ENCODE data around the gene NRCAM.
"Not testable (repeated sequence)": the region's sequence is repeated elsewhere in the genome, so short reads cannot be mapped to it uniquely, and the experiment has no call there.

NRCAM gene

GRCh38 chr7:108284349-108285002 is 171.8 kb downstream of the NRCAM start:
- H3K4me3 ChIP-seq (ENCODE audit: low read length): no peak overlapping the region
- no peak overlapping the region for H3K27ac ChIP-seq (ENCODE audit: low read depth, low read length)
- no peaks in the 10 kb centered on the region for H3K4me1 ChIP-seq (ENCODE audit: control insufficient read depth, insufficient read depth, low read length)
- no peaks in the 10 kb centered on the region for H3K27me3 ChIP-seq (ENCODE audit: control insufficient read depth, insufficient read depth, low read length)
- no peaks in the 10 kb centered on the region for H3K36me3 ChIP-seq (ENCODE audit: control insufficient read depth, insufficient read depth, low read length)
- H3K9ac ChIP-seq (ENCODE audit: low read length): no peak overlapping the region

- H3K27ac ChIP-seq (ENCODE audit: low read depth, low read length): no peak overlapping the region
- H3K4me1 ChIP-seq (ENCODE audit: control insufficient read depth, insufficient read depth, low read length): no peaks in the 10 kb centered on the region
- H3K4me3 ChIP-seq (ENCODE audit: low read length): no peak overlapping the region
- H3K9ac ChIP-seq (ENCODE audit: low read length): no peak overlapping the region
- no peaks in the 10 kb centered on the region for H3K27me3 ChIP-seq (ENCODE audit: control insufficient read depth, insufficient read depth, low read length)
- no peaks in the 10 kb centered on the region for H3K36me3 ChIP-seq (ENCODE audit: control insufficient read depth, insufficient read depth, low read length)
These were observed 173.0 kb downstream of the NRCAM start for GRCh38 chr7:108283252-108283651.

- Histone ChIP-seq H3K4me3 (ENCODE audit: low read length) (no peak overlapping the region), H3K36me3 (ENCODE audit: control insufficient read depth, insufficient read depth, low read length) (no peaks in the 10 kb centered on the region), H3K27ac (ENCODE audit: low read depth, low read length) (no peak overlapping the region), H3K9ac (ENCODE audit: low read length) (no peak overlapping the region), H3K27me3 (ENCODE audit: control insufficient read depth, insufficient read depth, low read length) (no peaks in the 10 kb centered on the region), H3K4me1 (ENCODE audit: control insufficient read depth, insufficient read depth, low read length) (no peaks in the 10 kb centered on the region)
These were observed 173.7 kb downstream of the NRCAM start for GRCh38 chr7:108282427-108282996.

GRCh38 chr7:108280136-108280535 is 176.1 kb downstream of the NRCAM start:
- H3K27ac ChIP-seq (ENCODE audit: low read depth, low read length): no peak overlapping the region
- no peak overlapping the region for H3K9ac ChIP-seq (ENCODE audit: low read length)
- H3K4me1 ChIP-seq (ENCODE audit: control insufficient read depth, insufficient read depth, low read length): no peaks in the 10 kb centered on the region
- H3K27me3 ChIP-seq (ENCODE audit: control insufficient read depth, insufficient read depth, low read length): no peaks in the 10 kb centered on the region
- no peak overlapping the region for H3K4me3 ChIP-seq (ENCODE audit: low read length)
- H3K36me3 ChIP-seq (ENCODE audit: control insufficient read depth, insufficient read depth, low read length): no peaks in the 10 kb centered on the region

GRCh38 chr7:108278776-108279175 is 177.5 kb downstream of the NRCAM start:
- H3K4me1 ChIP-seq (ENCODE audit: control insufficient read depth, insufficient read depth, low read length): no peaks in the 10 kb centered on the region
- H3K36me3 ChIP-seq (ENCODE audit: control insufficient read depth, insufficient read depth, low read length): no peaks in the 10 kb centered on the region
- H3K9ac ChIP-seq (ENCODE audit: low read length): no peak overlapping the region
- no peak overlapping the region for H3K4me3 ChIP-seq (ENCODE audit: low read length)
- no peaks in the 10 kb centered on the region for H3K27me3 ChIP-seq (ENCODE audit: control insufficient read depth, insufficient read depth, low read length)
- no peak overlapping the region for H3K27ac ChIP-seq (ENCODE audit: low read depth, low read length)

- H3K27ac ChIP-seq (ENCODE audit: low read depth, low read length): no peak overlapping the region
- no peaks in the 10 kb centered on the region for H3K4me1 ChIP-seq (ENCODE audit: control insufficient read depth, insufficient read depth, low read length)
These were observed 178.0 kb downstream of the NRCAM start for GRCh38 chr7:108278281-108278680.

GRCh38 chr7:108274447-108274846 is 181.8 kb downstream of the NRCAM start:
- not testable (repeated sequence) for H3K4me1 ChIP-seq (ENCODE audit: control insufficient read depth, insufficient read depth, low read length); H3K27ac ChIP-seq (ENCODE audit: low read depth, low read length); H3K27me3 ChIP-seq (ENCODE audit: control insufficient read depth, insufficient read depth, low read length); H3K9ac ChIP-seq (ENCODE audit: low read length); H3K36me3 ChIP-seq (ENCODE audit: control insufficient read depth, insufficient read depth, low read length); H3K4me3 ChIP-seq (ENCODE audit: low read length)

More at GRCh38 chr7:108278281-108278680, 178.0 kb downstream of the NRCAM start:
- no peak overlapping the region for H3K9ac ChIP-seq (ENCODE audit: low read length)
- no peaks in the 10 kb centered on the region for H3K27me3 ChIP-seq (ENCODE audit: control insufficient read depth, insufficient read depth, low read length)
- H3K36me3 ChIP-seq (ENCODE audit: control insufficient read depth, insufficient read depth, low read length): no peaks in the 10 kb centered on the region
- H3K4me3 ChIP-seq (ENCODE audit: low read length): no peak overlapping the region

- not testable (repeated sequence) for H3K9ac ChIP-seq (ENCODE audit: low read length); H3K27ac ChIP-seq (ENCODE audit: low read depth, low read length); H3K36me3 ChIP-seq (ENCODE audit: control insufficient read depth, insufficient read depth, low read length); H3K27me3 ChIP-seq (ENCODE audit: control insufficient read depth, insufficient read depth, low read length); H3K4me3 ChIP-seq (ENCODE audit: low read length); H3K4me1 ChIP-seq (ENCODE audit: control insufficient read depth, insufficient read depth, low read length)
These were observed 183.3 kb downstream of the NRCAM start for GRCh38 chr7:108272891-108273290.

- no peaks in the 10 kb centered on the region for H3K4me1 ChIP-seq (ENCODE audit: control insufficient read depth, insufficient read depth, low read length)
- no peak overlapping the region for H3K9ac ChIP-seq (ENCODE audit: low read length)
- H3K27me3 ChIP-seq (ENCODE audit: control insufficient read depth, insufficient read depth, low read length): no peaks in the 10 kb centered on the region
- H3K27ac ChIP-seq (ENCODE audit: low read depth, low read length): no peak overlapping the region
- H3K4me3 ChIP-seq (ENCODE audit: low read length): no peak overlapping the region
- no peaks in the 10 kb centered on the region for H3K36me3 ChIP-seq (ENCODE audit: control insufficient read depth, insufficient read depth, low read length)
These were observed 185.7 kb downstream of the NRCAM start for GRCh38 chr7:108270385-108271015.

GRCh38 chr7:108268200-108268820 is 187.9 kb downstream of the NRCAM start:
- no peaks in the 10 kb centered on the region for H3K4me1 ChIP-seq (ENCODE audit: control insufficient read depth, insufficient read depth, low read length)
- no peak overlapping the region for H3K27ac ChIP-seq (ENCODE audit: low read depth, low read length)
- H3K4me3 ChIP-seq (ENCODE audit: low read length): no peak overlapping the region
- H3K9ac ChIP-seq (ENCODE audit: low read length): no peak overlapping the region
- H3K36me3 ChIP-seq (ENCODE audit: control insufficient read depth, insufficient read depth, low read length): no peaks in the 10 kb centered on the region
- H3K27me3 ChIP-seq (ENCODE audit: control insufficient read depth, insufficient read depth, low read length): no peaks in the 10 kb centered on the region

- H3K27me3 ChIP-seq (ENCODE audit: control insufficient read depth, insufficient read depth, low read length): no peaks in the 10 kb centered on the region
- H3K9ac ChIP-seq (ENCODE audit: low read length): no peak overlapping the region
- H3K4me3 ChIP-seq (ENCODE audit: low read length): no peak overlapping the region
- no peaks in the 10 kb centered on the region for H3K4me1 ChIP-seq (ENCODE audit: control insufficient read depth, insufficient read depth, low read length)
- no peak overlapping the region for H3K27ac ChIP-seq (ENCODE audit: low read depth, low read length)
- H3K36me3 ChIP-seq (ENCODE audit: control insufficient read depth, insufficient read depth, low read length): no peaks in the 10 kb centered on the region
These were observed 188.6 kb downstream of the NRCAM start for GRCh38 chr7:108267615-108268014.

- Histone ChIP-seq H3K4me3 (ENCODE audit: low read length) (no peak overlapping the region), H3K27ac (ENCODE audit: low read depth, low read length) (no peak overlapping the region), H3K4me1 (ENCODE audit: control insufficient read depth, insufficient read depth, low read length) (no peaks in the 10 kb centered on the region), H3K27me3 (ENCODE audit: control insufficient read depth, insufficient read depth, low read length) (no peaks in the 10 kb centered on the region), H3K9ac (ENCODE audit: low read length) (no peak overlapping the region), H3K36me3 (ENCODE audit: control insufficient read depth, insufficient read depth, low read length) (no peaks in the 10 kb centered on the region)
These were observed 189.7 kb downstream of the NRCAM start for GRCh38 chr7:108266491-108266890.

Data from rectal smooth muscle tissue (tissue), 1 donor.